Neuronal stem cell (in vitro differentiated cells): ENCODE results near the gene RGL2.

Experiments
- DNase-seq: peaks from one replicate; pipeline ENCODE4 v3.0.0-alpha.2; 2013; ENCODE audit warnings: low spot score
- H2AFZ ChIP-seq: one replicate; pipeline ENCODE4 v1.6.1; 2013; ENCODE audit warnings: mild to moderate bottlenecking, low read length, inconsistent platforms
- H2AK5ac ChIP-seq: 2 replicates; pipeline ENCODE4 v1.6.1; 2013; ENCODE audit warnings: low read depth, mild to moderate bottlenecking, inconsistent platforms, low read length, moderate library complexity, mixed read lengths
- H2BK120ac ChIP-seq: 2 replicates; pipeline ENCODE4 v1.6.1; 2013; ENCODE audit warnings: low read depth, mild to moderate bottlenecking, inconsistent platforms, low read length, moderate library complexity, mixed read lengths
- H2BK12ac ChIP-seq: one replicate; pipeline ENCODE4 v1.6.1; 2013; ENCODE audit warnings: low read length, inconsistent platforms
- H2BK15ac ChIP-seq: 2 replicates; pipeline ENCODE4 v1.6.1; 2013; ENCODE audit warnings: mild to moderate bottlenecking, low read length, inconsistent platforms, mixed read lengths
- H2BK5ac ChIP-seq: one replicate; pipeline ENCODE4 v1.6.1; 2013; ENCODE audit warnings: inconsistent platforms, mild to moderate bottlenecking, low read length, moderate library complexity
- H3K14ac ChIP-seq: one replicate; pipeline ENCODE4 v1.6.1; 2013; ENCODE audit warnings: low read length, inconsistent platforms
- H3K18ac ChIP-seq: 2 replicates; pipeline ENCODE4 v1.6.1; 2013; ENCODE audit warnings: low read length, inconsistent platforms
- H3K23ac ChIP-seq: 2 replicates; pipeline ENCODE4 v1.6.1; 2013; ENCODE audit warnings: low read depth, mild to moderate bottlenecking, mixed read lengths, low read length, inconsistent platforms; ENCODE audit not compliant: poor library complexity
- H3K27ac ChIP-seq: replicated peaks from 3 replicates; pipeline ENCODE4 v1.5.1; 2013; ENCODE audit warnings: low read length, inconsistent platforms
- H3K27me3 ChIP-seq, 3 experiments: 2 replicates each; pipeline ENCODE4 v1.6.1; 2013; ENCODE audit warnings: low read length in 3 of 3, mild to moderate bottlenecking in 2 of 3, inconsistent platforms in 1 of 3, low read depth in 1 of 3, mixed read lengths in 1 of 3, moderate library complexity in 1 of 3; ENCODE audit not compliant: control insufficient read depth in 3 of 3, insufficient read depth in 3 of 3
- H3K36me3 ChIP-seq, 2 donors: replicated peaks in 1 of 2; 2 replicates each; pipeline ENCODE4 v1.6.1; 2013; ENCODE audit warnings: low read length in 2 of 2; ENCODE audit not compliant: control insufficient read depth in 2 of 2, insufficient read depth in 2 of 2
- H3K4ac ChIP-seq: 2 replicates; pipeline ENCODE4 v1.6.1; 2013; ENCODE audit warnings: inconsistent platforms, mild to moderate bottlenecking, low read length, moderate library complexity
- H3K4me1 ChIP-seq, 2 donors: 1 replicate in 1 of 2; 2 replicates in 1 of 2; pipeline ENCODE4 v1.6.1; 2013; ENCODE audit warnings: low read length in 2 of 2, low read depth in 1 of 2; ENCODE audit not compliant: control insufficient read depth in 2 of 2, insufficient read depth in 1 of 2
- H3K4me2 ChIP-seq: one replicate; pipeline ENCODE4 v1.6.1; 2013; ENCODE audit warnings: mild to moderate bottlenecking, low read length, inconsistent platforms; ENCODE audit not compliant: insufficient read depth, poor library complexity, severe bottlenecking
- H3K4me3 ChIP-seq, 2 donors: 2 replicates each; pipeline ENCODE4 v1.5.1; 2013; ENCODE audit warnings: low read length in 2 of 2, mild to moderate bottlenecking in 2 of 2, inconsistent platforms in 1 of 2, moderate library complexity in 1 of 2
- H3K79me1 ChIP-seq: one replicate; pipeline ENCODE4 v1.6.1; 2013; ENCODE audit warnings: low read depth, mild to moderate bottlenecking, inconsistent platforms, low read length, moderate library complexity
- H3K9ac ChIP-seq: one replicate; pipeline ENCODE4 v1.6.1; 2013; ENCODE audit warnings: mild to moderate bottlenecking, low read depth, low read length, inconsistent platforms; ENCODE audit not compliant: poor library complexity
- H3K9me3 ChIP-seq, 2 donors: replicated peaks in 1 of 2; 2 replicates each; pipeline versions ENCODE3 to v1.6.1; 2013; ENCODE audit warnings: low read length in 2 of 2, mild to moderate bottlenecking in 2 of 2, inconsistent platforms in 1 of 2, low read depth in 1 of 2, mixed read lengths in 1 of 2, moderate library complexity in 1 of 2; ENCODE audit not compliant: control insufficient read depth in 2 of 2, insufficient read depth in 1 of 2
- H4K8ac ChIP-seq: one replicate; pipeline ENCODE4 v1.6.1; 2013; ENCODE audit warnings: low read depth, mild to moderate bottlenecking, inconsistent platforms, low read length, moderate library complexity
- H4K91ac ChIP-seq: one replicate; pipeline ENCODE4 v1.6.1; 2013; ENCODE audit warnings: low read length, low read depth, mild to moderate bottlenecking, inconsistent platforms; ENCODE audit not compliant: poor library complexity
- WGBS, 2 donors: extraction: QIAGEN DNeasy Blood & Tissue Kit; methylation state at CpG; one replicate each; pipeline ENCODE4 v1.1.7; 2013; ENCODE audit warnings: missing lambda C conversion rate in 2 of 2, mixed read lengths in 1 of 2; ENCODE audit not compliant: insufficient read length in 2 of 2, insufficient replicate concordance in 1 of 2; ENCODE audit errors: extremely low coverage in 2 of 2; 5-methylcytosine and 5-hydroxymethylcytosine counted together

RGL2 gene

GRCh38 chr6:33315793-33316602 is 17.3 kb upstream of the RGL2 start:
- peaks cover 28 to 43% of the 10 kb centered on the region in 2 donors for H3K36me3 ChIP-seq
- no peak overlapping the region for H2AFZ ChIP-seq
- peaks cover 24 to 36% of the 10 kb centered on the region in 2 donors for H3K4me1 ChIP-seq
- no peaks in the 10 kb centered on the region for H3K9me3 ChIP-seq
- H3K23ac ChIP-seq, result peak overlapping the region; percentile 32
- no peak overlapping the region for H4K91ac ChIP-seq
- H2BK12ac ChIP-seq, result no peak overlapping the region
- no peak overlapping the region for H3K18ac ChIP-seq
- no peak overlapping the region for H4K8ac ChIP-seq
- H3K4me2 ChIP-seq, result no peak overlapping the region
- no peak overlapping the region for H3K4me3 ChIP-seq
- DNase-seq, result no peak
- no peak overlapping the region for H3K9ac ChIP-seq
- peaks cover 0 to 16% (median 0%) of the 10 kb centered on the region in 3 experiments for H3K27me3 ChIP-seq
- no CpG with 5 or more reads among the region's 17 CpGs for WGBS, 2 donors
- peak overlapping the region; percentile 16 for H2BK15ac ChIP-seq
- H3K4ac ChIP-seq, result no peak overlapping the region
- no peak overlapping the region for H3K14ac ChIP-seq
- no peak overlapping the region for H2BK120ac ChIP-seq
- H2BK5ac ChIP-seq, result no peak overlapping the region
- H2AK5ac ChIP-seq, result peak overlapping the region; percentile 19
- no peak overlapping the region for H3K27ac ChIP-seq
- H3K79me1 ChIP-seq, result peaks cover 3% of the 10 kb centered on the region

GRCh38 chr6:33314943-33315792 is 16.4 kb upstream of the RGL2 start:
- Histone ChIP-seq H3K79me1 (peaks cover 3% of the 10 kb centered on the region), H3K4ac (no peak overlapping the region), H2BK120ac (no peak overlapping the region), H3K9me3 (no peaks in the 10 kb centered on the region), H3K27ac (no peak overlapping the region), H4K8ac (no peak overlapping the region), H3K14ac (no peak overlapping the region), H3K4me3 (peak overlapping the region in 1 of 2 donors; percentile 79), H2BK15ac (no peak overlapping the region), H4K91ac (no peak overlapping the region), H2AK5ac (no peak overlapping the region), H3K9ac (no peak overlapping the region), H3K18ac (no peak overlapping the region), H2BK5ac (no peak overlapping the region), H3K36me3 (peaks cover 20 to 37% of the 10 kb centered on the region in 2 donors), H3K4me2 (no peak overlapping the region), H2AFZ (no peak overlapping the region), H2BK12ac (no peak overlapping the region), H3K23ac (peak overlapping the region; percentile 66), H3K4me1 (peaks cover 20 to 32% of the 10 kb centered on the region in 2 donors), H3K27me3 (peaks cover 0 to 16% (median 0%) of the 10 kb centered on the region in 3 experiments)
- DNase-seq, result no peak
- WGBS, 2 donors, result no CpG with 5 or more reads among the region's 47 CpGs

GRCh38 chr6:33314515-33314942 is 15.8 kb upstream of the RGL2 start:
- Histone ChIP-seq H3K79me1 (peaks cover 3% of the 10 kb centered on the region), H2BK12ac (no peak overlapping the region), H3K4me3 (peak overlapping the region; percentile 31 to 79), H3K14ac (no peak overlapping the region), H3K23ac (peak overlapping the region; percentile 66), H4K8ac (no peak overlapping the region), H2AFZ (peak overlapping the region; percentile 83), H3K27me3 (peaks cover 0 to 16% (median 0%) of the 10 kb centered on the region in 3 experiments), H2BK15ac (no peak overlapping the region), H3K4me2 (peak overlapping the region; percentile 92), H3K4me1 (peaks cover 20 to 31% of the 10 kb centered on the region in 2 donors), H4K91ac (no peak overlapping the region), H3K27ac (no peak overlapping the region), H3K18ac (no peak overlapping the region), H3K36me3 (peaks cover 13 to 31% of the 10 kb centered on the region in 2 donors), H3K9ac (no peak overlapping the region), H2BK5ac (no peak overlapping the region), H2AK5ac (no peak overlapping the region), H3K4ac (no peak overlapping the region), H3K9me3 (no peaks in the 10 kb centered on the region), H2BK120ac (no peak overlapping the region)
- DNase-seq, result no peak
- whole genome bisulfite sequencing, 2 donors, result no CpG with 5 or more reads among the region's 10 CpGs
